DOHH2 (cell line): ENCODE data around the gene SLC2A6.

Experiments
- CTCF ChIP-seq: fragments of 200-600 bp; sonication (generic); IDR thresholded peaks from one replicate; pipeline ENCODE4 v1.5.1; 2014; ENCODE audit warnings: antibody characterized with exemption, mild to moderate bottlenecking, low read depth, low read length; ENCODE audit not compliant: poor library complexity, severe bottlenecking
- EZH2phosphoT487 ChIP-seq: fragments of 200-600 bp; sonication (generic); IDR thresholded peaks from 2 replicates; pipeline ENCODE4 v1.6.1; 2017; ENCODE audit warnings: borderline replicate concordance, mild to moderate bottlenecking, antibody characterized with exemption, low read length, moderate library complexity, mixed read lengths

- TF ChIP-seq CTCF (no peak), EZH2phosphoT487 (no peak)
Observed at GRCh38 chr9:133494636-133495326, 15.9 kb upstream of the SLC2A6 start.
